ENCODE measurements around the gene PATE3. TPM values are rescaled to one million over a fixed set of nuclear protein-coding genes. Genes with fewer than 3 reads are reported as not detected.

PATE3 gene
- polyA plus RNA-seq, 1 donor = 0.10 TPM

Other genes with a start within 250 kb of the PATE3 start
- gene EI24, start 218.7 kb upstream of the PATE3 start, polyA plus RNA-seq (ENCODE audit: insufficient read length) = 125 TPM
- gene STT3A, start 195.3 kb upstream of the PATE3 start, polyA plus RNA-seq (ENCODE audit: insufficient read length) = 224 TPM
- gene CHEK1, start 163.0 kb upstream of the PATE3 start, polyA plus RNA-seq (ENCODE audit: insufficient read length) = 37.9 TPM
- 1.4 TPM for gene ACRV1, start 107.3 kb upstream of the PATE3 start, polyA plus RNA-seq (ENCODE audit: insufficient read length)
- 0.12 TPM for gene PATE1, start 41.8 kb upstream of the PATE3 start, polyA plus RNA-seq (ENCODE audit: insufficient read length)
- 0.25 TPM for gene PATE2, start 9.3 kb upstream of the PATE3 start, polyA plus RNA-seq (ENCODE audit: insufficient read length)
- gene PATE4, start 45.2 kb downstream of the PATE3 start, polyA plus RNA-seq (ENCODE audit: insufficient read length) = 0.20 TPM
- 15.3 TPM for gene HYLS1, start 99.5 kb downstream of the PATE3 start, polyA plus RNA-seq (ENCODE audit: insufficient read length)
- gene PUS3, start 115.1 kb downstream of the PATE3 start, polyA plus RNA-seq (ENCODE audit: insufficient read length) = 20.0 TPM
- 8.5 TPM for gene DDX25, start 116.4 kb downstream of the PATE3 start, polyA plus RNA-seq (ENCODE audit: insufficient read length)
- not detected for gene VSIG10L2, start 157.9 kb downstream of the PATE3 start, polyA plus RNA-seq (ENCODE audit: insufficient read length)

Measured in left kidney (tissue), 1 donor.